Stimulated activated CD4-positive, alpha-beta T cell treated with anti-CD3 and anti-CD28 coated beads, Interleukin-4, amount 100 ng/mL, for 48 hours (primary cell): Measurements from ENCODE around the gene CPNE2.
"Not testable (repeated sequence)": the region's sequence is repeated elsewhere in the genome, so short reads cannot be mapped to it uniquely, and the experiment has no call there.

Source experiments
- DNase-seq, 2 donors: peaks; one replicate each; pipeline ENCODE4 v3.0.0-alpha.2; 2020; ENCODE audit warnings: low read depth in 2 of 2

The CPNE2 gene

GRCh38 chr16:57167538-57167937 lies 75.2 kb downstream of the CPNE2 start:
- DNase-seq: no peak

DNA sequence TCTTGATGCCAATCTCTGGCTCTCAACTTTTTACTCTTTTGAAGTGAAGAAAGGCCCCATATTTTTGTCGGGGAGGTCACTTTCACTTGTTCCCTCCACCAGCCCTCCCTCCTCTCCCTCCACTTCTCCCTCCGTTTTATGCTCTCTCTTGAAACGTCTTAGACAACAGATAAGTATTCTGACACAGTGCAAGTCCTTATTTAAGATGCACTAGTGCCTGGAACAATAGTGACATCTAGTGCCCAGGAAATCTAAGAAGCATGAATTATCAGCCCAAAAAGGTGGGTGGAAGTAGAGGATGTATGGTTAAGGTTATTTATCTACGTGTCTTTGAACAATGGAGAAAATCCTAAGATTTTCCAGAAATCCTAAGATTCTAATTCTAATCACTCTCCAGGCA lies 75.6 kb downstream of the CPNE2 start:
- DNase-seq: no peak

DNA sequence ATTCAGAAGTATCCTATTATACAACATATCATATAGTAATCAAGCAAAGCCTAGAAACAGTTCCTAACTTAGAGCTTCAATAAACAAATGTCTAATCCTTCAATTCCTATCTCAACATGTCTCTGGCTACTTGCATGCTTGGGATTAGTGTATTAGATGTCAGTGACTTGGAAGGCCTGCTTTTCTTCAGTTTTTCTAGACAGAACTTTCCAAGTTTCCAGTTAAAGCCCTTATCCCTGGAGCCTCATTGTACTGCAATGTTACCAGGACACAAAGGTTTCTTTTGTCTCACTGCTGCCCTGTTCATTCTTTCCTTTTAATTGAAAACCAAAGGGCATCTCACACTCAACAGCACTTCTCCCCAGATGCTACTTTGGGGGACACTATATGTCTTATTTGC lies 76.9 kb downstream of the CPNE2 start:
- no peak for DNase-seq

DNA sequence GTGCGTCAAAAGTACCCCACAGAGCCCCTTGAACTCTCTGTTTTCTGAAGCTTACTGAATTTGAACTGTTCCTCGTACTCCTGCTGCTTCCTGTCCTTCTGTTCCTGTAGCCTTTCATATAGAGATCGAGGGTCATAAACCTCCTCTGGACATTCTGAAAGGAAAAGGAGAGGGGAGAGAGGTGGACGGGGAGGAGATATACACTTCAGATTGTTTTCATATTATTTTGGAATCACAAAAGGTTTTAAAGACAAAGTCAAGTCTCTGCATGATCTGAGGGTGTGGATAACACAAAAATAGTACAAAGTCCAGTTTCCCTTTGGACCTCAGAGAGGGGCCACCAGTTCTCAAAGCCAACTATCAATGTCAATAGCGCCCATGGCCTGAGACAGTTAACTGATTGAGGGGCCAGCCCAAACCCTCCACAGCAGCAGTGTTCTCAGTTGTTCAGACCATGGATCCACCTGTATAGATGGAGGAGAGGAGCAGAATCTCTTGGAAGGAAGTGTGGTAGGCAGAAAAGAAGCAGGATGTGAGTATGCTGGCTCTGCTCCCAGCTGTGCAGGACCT lies 80.4 kb downstream of the CPNE2 start:
- DNase-seq: no peak

DNA sequence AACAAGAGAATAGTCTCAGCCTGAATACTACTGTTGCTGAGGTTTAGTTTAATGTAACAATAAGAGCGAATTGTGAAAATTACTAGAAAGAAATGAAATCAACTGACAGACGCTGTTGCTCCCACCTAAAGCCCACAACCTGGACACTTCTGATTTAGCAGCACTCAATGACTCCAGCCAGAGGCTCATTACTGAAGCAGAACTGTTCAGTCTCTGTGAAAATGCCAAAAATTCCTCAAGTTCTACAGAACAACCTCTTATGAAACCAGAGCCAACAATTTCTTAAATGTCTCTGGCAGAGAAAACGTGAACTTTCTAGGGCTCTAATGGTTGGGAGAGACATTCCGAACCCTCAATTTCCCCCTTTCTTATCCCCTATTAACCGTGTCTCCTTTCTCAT lies 83.5 kb downstream of the CPNE2 start:
- no peak for DNase-seq

DNA sequence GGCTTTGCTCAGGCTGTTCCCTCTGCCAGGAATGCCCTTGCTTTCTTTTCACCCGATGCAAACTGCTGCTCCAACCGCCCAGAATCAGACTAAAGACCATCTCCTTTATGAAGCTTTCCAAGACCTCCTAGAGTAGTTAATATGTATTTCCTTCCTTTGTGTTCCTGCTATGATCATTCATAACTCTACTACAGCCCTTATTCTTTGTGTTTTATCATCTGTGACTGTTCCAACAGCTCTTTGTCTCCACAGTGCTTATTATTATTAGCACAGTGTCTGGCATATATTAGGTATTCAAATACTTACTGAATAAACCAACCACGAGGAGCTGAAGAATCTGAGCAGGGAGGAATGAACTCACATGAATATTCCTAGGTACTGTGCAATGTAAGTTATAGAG lies 85.8 kb downstream of the CPNE2 start:
- no peak for DNase-seq

DNA sequence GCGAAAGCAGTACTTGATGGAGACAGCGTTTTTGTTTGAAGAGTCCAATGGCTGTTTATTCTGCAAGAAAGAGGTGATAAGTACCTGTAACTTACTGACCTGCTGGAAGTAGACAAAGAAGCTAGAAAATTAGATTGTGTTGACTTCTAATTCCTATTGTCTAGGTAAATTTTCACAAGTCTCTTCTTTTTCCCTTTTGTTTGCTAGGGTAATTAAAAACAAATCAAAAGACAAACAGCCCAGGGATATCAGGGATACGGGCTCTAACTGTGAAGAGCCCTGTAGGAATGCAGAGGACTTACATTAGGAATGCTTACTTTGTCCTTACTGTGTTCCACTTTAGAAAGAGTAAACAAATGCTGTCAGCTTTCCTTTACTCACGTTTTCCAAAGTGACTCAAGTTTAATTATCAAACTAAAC lies 86.4 kb downstream of the CPNE2 start:
- DNase-seq: no peak

GRCh38 chr16:57179215-57179828 lies 86.9 kb downstream of the CPNE2 start:
- no peak for DNase-seq

DNA sequence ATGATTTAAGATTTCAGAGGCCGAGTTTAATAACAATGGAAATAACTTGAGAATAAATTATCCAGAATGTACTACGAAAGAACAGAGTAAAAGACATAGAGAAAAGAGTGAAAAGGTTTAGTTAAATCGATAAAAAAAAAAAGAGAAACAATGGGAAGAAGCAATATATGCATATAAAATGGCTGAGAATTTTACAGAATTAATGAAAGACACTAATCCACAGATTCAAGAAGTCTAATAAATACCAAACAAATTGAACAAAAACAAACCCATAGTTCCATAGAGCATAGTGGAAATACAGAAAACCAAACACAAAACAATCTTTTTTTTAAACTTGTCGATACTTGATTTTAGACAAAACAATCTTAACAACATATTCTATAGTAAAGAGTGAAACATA lies 91.7 kb downstream of the CPNE2 start:
- DNase-seq: no peak

DNA sequence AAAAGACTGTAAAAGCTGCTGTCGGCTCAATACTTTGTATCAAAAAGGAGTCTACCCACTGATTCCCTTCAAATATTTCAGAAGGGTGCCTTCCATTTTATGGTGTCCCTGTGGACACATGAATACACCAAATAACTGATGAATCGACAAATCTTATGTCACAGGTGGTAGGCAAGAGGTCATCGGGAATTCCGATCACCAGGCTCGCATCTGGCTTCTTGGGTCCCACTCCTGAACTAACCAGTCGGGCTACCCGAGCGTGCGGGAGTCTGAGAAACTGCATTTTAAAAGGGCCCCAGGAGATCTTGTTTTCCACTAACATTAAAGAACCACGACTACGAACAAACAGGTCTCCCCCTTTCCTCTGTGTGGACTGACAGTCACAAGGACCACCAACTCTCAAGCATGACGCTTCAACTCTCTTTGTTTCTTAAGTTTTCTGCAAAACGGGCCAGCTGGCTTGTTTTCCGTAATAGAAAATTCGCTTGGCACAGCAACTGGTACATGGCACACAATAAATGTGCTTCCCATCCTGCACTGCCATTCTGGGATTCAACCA lies 92.6 kb downstream of the CPNE2 start:
- no peak for DNase-seq

GRCh38 chr16:57185446-57185944 lies 93.1 kb downstream of the CPNE2 start:
- DNase-seq: peak; percentile 19 to 22

DNA sequence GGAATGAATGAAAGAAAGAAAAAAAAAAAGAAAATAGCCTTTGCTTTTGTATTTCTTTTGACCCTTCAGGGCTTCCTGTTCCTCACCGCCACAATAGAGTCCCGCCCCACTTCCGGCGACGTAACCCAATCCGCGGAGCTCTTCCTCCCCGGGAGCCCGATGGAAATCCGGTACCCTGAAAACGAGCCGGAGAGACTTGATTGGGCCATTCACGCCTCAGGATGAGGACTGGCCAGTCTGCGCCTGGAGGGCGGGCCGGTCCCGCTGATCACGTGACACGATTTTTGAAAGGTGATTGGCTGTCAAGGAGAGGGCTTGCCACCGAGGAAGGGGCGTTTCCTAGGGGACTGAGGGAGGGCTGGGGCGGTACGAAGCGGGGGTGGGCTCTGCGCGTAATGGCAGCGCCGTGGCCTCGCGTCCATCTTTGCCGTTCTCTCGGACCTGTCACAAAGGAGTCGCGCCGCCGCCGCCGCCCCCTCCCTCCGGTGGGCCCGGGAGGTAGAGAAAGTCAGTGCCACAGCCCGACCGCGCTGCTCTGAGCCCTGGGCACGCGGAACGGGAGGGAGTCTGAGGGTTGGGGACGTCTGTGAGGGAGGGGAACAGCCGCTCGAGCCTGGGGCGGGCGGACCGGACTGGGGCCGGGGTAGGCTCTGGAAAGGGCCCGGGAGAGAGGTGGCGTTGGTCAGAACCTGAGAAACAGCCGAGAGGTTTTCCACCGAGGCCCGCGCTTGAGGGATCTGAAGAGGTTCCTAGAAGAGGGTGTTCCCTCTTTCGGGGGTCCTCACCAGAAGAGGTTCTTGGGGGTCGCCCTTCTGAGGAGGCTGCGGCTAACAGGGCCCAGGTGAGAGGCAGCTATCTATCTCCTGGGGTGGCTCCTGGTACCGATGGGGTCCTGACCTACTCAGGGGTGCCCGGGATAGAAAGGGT lies 93.8 kb downstream of the CPNE2 start, which contains the start of the genes PSME3IP1 and RSPRY1:
Gene PSME3IP1, minus strand, starts transcription at position 95 of the 927 bp plus-strand sequence. CDS start 12,185 bp downstream, outside the sequence.
Gene RSPRY1, plus strand, starts transcription at position 385 of the 927 bp plus-strand sequence. CDS start 18,330 bp downstream, outside the sequence.
- peak; percentile 95 to 97 for DNase-seq

- DNase-seq: no peak
Observed at GRCh38 chr16:57186872-57187854, 94.8 kb downstream of the CPNE2 start.

- not testable (repeated sequence) for DNase-seq
Observed at GRCh38 chr16:57187902-57188710, 95.7 kb downstream of the CPNE2 start.

DNA sequence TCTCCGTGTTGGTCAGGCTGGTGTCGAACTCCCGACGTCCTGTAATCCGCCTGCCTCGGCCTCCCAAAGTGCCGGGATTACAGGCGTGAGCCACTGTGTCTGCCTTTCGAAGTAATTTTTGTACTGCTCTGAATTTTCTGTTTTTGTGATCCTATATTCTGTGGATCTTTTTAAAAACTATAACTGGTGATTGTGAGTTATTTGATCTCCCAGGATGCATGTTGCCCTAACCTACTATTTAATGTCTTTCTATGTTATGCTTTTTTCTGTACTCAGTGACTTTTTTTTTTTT lies 96.3 kb downstream of the CPNE2 start:
- no peak for DNase-seq

GRCh38 chr16:57189527-57189926 lies 97.1 kb downstream of the CPNE2 start:
- not testable (repeated sequence) for DNase-seq

DNA sequence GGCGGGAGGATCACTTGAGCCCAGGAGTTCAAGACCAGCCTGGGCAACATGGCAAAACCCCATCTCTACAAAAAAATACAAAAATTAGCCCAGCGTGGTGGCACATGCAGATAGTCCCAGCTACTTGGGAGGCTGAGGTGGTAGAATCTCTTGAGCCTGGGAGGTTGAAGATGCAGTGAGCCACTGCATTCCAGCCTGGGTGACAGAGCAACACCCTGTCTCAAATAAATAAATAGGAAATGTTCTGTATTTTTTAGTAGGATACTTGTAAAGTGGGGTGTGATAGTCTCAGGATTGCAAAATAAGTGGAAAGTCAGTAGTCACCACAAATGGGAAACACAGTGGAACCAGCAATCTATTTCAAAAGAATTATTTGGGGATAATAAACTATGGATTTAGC lies 97.8 kb downstream of the CPNE2 start:
- no peak for DNase-seq

DNA sequence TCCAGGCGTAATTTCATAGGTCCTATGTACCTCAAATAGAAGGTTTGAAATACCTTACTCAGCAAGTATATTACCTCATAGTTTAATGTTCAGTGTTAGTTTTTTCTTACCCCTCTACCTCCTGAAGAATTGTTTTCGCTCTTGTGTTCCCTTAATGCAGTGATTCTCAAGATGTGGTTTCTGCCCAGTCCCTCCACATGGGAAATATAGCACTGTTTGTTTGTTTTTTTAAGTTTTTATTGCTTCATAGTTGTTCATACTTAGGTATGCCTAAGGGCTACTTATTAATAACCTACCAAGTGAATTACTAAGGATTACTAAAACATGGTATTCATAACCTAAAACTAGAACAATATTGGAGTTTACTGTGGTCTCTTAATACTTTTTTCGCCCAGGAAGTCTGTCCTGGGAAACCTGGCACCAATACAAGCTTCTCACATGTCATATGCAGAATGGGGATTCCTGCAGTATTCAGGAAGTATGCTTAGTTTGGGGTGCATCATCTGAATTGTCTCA lies 98.7 kb downstream of the CPNE2 start:
- DNase-seq: no peak

DNA sequence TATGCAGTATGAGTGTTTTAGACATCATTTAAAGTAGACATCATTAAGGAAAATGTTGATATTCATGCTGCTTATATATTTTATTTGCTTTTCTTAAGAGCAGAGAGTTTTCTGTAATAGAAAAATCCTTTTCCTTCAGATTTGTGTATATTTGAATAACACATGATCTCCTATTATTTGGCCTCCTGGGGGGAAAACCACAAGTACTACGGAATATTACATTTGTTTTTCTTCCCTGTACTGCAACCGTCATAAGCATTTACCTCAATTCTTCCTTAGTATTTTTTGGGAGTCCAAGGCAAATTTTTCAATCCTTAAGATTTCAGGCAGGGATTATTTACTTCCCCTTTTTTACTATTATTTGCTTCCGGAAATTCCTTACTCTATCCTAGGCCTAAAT lies 99.8 kb downstream of the CPNE2 start:
- no peak for DNase-seq
